H1 (cell line): ENCODE results near the gene ASCL2. TPM values are rescaled to one million over a fixed set of nuclear protein-coding genes. Genes with fewer than 3 reads are reported as not detected.

ENCODE experiments used
- ASH2L ChIP-seq: fragments of 200-600, 300-600 bp; sonication (generic); IDR thresholded peaks from one replicate; pipeline ENCODE4 v1.7.1; 2017; ENCODE audit warnings: low read length
- BRCA1 ChIP-seq: IDR thresholded peaks from 2 replicates; pipeline ENCODE4 v1.6.1; 2012; ENCODE audit warnings: low read depth, low read length, improper control_type of control experiment
- CHD1 ChIP-seq: IDR thresholded peaks from 2 replicates; pipeline ENCODE4 v1.6.1; 2012; ENCODE audit warnings: low read depth, low read length, improper control_type of control experiment
- CREB1 ChIP-seq: IDR thresholded peaks from 2 replicates; pipeline ENCODE4 v1.6.1; 2012; ENCODE audit warnings: inconsistent platforms
- CTBP2 ChIP-seq: IDR thresholded peaks from 2 replicates; pipeline ENCODE4 v1.7.0; 2011; ENCODE audit warnings: borderline replicate concordance, mild to moderate bottlenecking, moderate library complexity, mixed read lengths, low read length; ENCODE audit not compliant: insufficient read depth, insufficient read length
- CTCF ChIP-seq, 3 experiments: IDR thresholded peaks; 1 replicate in 2 of 3; 2 replicates in 1 of 3; pipeline versions ENCODE4 v1.5.1 to v1.6.1; 2011; ENCODE audit warnings: low read length in 3 of 3, mild to moderate bottlenecking in 3 of 3, inconsistent platforms in 2 of 3, low read depth in 1 of 3, moderate library complexity in 1 of 3; ENCODE audit not compliant: insufficient read depth in 1 of 3; ENCODE audit errors: control extremely low read depth in 1 of 3
- E2F6 ChIP-seq: IDR thresholded peaks from 2 replicates; pipeline ENCODE4 v1.6.1; 2012; ENCODE audit warnings: inconsistent platforms
- JUN ChIP-seq: IDR thresholded peaks from 2 replicates; pipeline ENCODE4 v1.6.1; 2011; ENCODE audit warnings: low read depth, mild to moderate bottlenecking, improper control_type of control experiment, low read length
- KDM4A ChIP-seq: IDR thresholded peaks from one replicate; pipeline ENCODE4 v1.7.1; 2012; ENCODE audit warnings: low read depth, mild to moderate bottlenecking, moderate library complexity, low read length, inconsistent platforms; ENCODE audit not compliant: severe bottlenecking
- KDM5A ChIP-seq: fragments of 200-600 bp; IDR thresholded peaks from 2 replicates; pipeline ENCODE4 v1.7.1; 2012; ENCODE audit warnings: mild to moderate bottlenecking, low read length, inconsistent platforms, mixed read lengths
- MAFK ChIP-seq: IDR thresholded peaks from 2 replicates; pipeline ENCODE4 v1.6.1; 2012; ENCODE audit warnings: low read depth, mild to moderate bottlenecking, improper control_type of control experiment, low read length
- PHF8 ChIP-seq: fragments of 200-600 bp; sonication (generic); conservative IDR thresholded peaks from 2 replicates; pipeline ENCODE4 v1.7.1; 2012; ENCODE audit warnings: low read depth, mild to moderate bottlenecking, inconsistent platforms, low read length, moderate library complexity
- RAD21 ChIP-seq, 2 experiments: IDR thresholded peaks in 1 of 2; conservative IDR thresholded peaks in 1 of 2; 2 replicates each; pipeline ENCODE4 v1.6.1; 2011; ENCODE audit warnings: low read depth in 2 of 2, low read length in 2 of 2, improper control_type of control experiment in 1 of 2, inconsistent platforms in 1 of 2, mild to moderate bottlenecking in 1 of 2, moderate library complexity in 1 of 2
- RFX5 ChIP-seq: IDR thresholded peaks from 2 replicates; pipeline ENCODE4 v1.6.1; 2011; ENCODE audit warnings: low read depth, low read length, improper control_type of control experiment, borderline replicate concordance
- RXRA ChIP-seq: IDR thresholded peaks from 2 replicates; pipeline ENCODE4 v1.6.1; 2011; ENCODE audit warnings: low read depth, mild to moderate bottlenecking, low read length, moderate library complexity; ENCODE audit not compliant: insufficient read depth
- SRF ChIP-seq: IDR thresholded peaks from 2 replicates; pipeline ENCODE4 v1.6.1; 2011; ENCODE audit warnings: mild to moderate bottlenecking, low read depth, low read length, moderate library complexity
- TAF7 ChIP-seq: optimal IDR thresholded peaks from 2 replicates; pipeline ENCODE3; 2011; ENCODE audit warnings: low read depth, mild to moderate bottlenecking, inconsistent platforms, low read length, moderate library complexity, borderline replicate concordance
- TEAD4 ChIP-seq: IDR thresholded peaks from 2 replicates; pipeline ENCODE4 v1.6.1; 2012; ENCODE audit warnings: low read depth, low read length, inconsistent platforms, mixed read lengths
- USF2 ChIP-seq: IDR thresholded peaks from 2 replicates; pipeline ENCODE4 v1.6.1; 2011; ENCODE audit warnings: low read length, improper control_type of control experiment
- polyA plus RNA-seq, 7 experiments: library from polyadenylated mRNA; depleted of rRNA in 3 of 7; stranded (reverse) in 5 of 7; unstranded in 2 of 7; fragments of >200 nt in 5 of 7; fragments of 200-250 nt in 2 of 7; gene quantifications; 1 replicate in 5 of 7; 2 replicates in 1 of 7; 4 replicates in 1 of 7; pipeline versions ENCODE4 v1.2.1 to v1.2.3, GENCODE V29; 2011 to 2013; ENCODE audit warnings: missing spikeins in 2 of 7, mixed read lengths in 2 of 7
- total RNA-seq: library from RNA; stranded (reverse); fragmentation: NEBNext Ultra II Directional; extraction: Animal tissue kit (Norgen Biotek cat#: 25700); gene quantifications from 2 replicates; pipeline ENCODE4 v1.2.1, GENCODE V29; 2021

Gene ASCL2
- total and polyA plus RNA-seq, 2 of the 8 experiments (the other 6 are each of a cell fraction or from before 2014, with no cell fraction given), result 0.51 to 0.56 TPM

GRCh38 chr11:2269601-2270321 is 627 bp downstream of the ASCL2 start (continued):
- TF ChIP-seq CTCF (IDR thresholded peaks at IDR 0.05; ENCODE audit: control extremely low read depth in 1 of 3, insufficient read depth in 1 of 3, low read depth in 1 of 3, low read length in 3 of 3) (peak in 2 of 3 experiments; percentile 30 to 45; a peak in 3 of 4 replicates), CHD1 (no peak), TEAD4 (peak; percentile 50; the same call in 1 of the 2 replicates), JUN (no peak), RAD21 (IDR thresholded peaks at IDR 0.05 in 1 of 2, conservative IDR thresholded peaks at IDR 0.05 in 1 of 2; ENCODE audit: low read depth in 2 of 2, low read length in 2 of 2) (peak in 1 of 2 experiments; percentile 41; a peak in 2 of 4 replicates), MAFK (no peak), RXRA (no peak), CREB1 (0 out of 2 replicates have a peak, but pooled peaks have one; percentile 31), USF2 (0 out of 2 replicates have a peak, but pooled peaks have one; percentile 16), CTBP2 (no peak), TAF7 (no peak), ASH2L (no peak), KDM4A (peak; percentile 65), E2F6 (peak; percentile 98), BRCA1 (no peak), RFX5 (no peak), KDM5A (no peak), PHF8 (no peak), SRF (no peak)
